Uterus (tissue), 4 donors: ENCODE measurements around the gene SLC8A1. TPM values are rescaled to one million over a fixed set of nuclear protein-coding genes. Genes with fewer than 3 reads are reported as not detected.

Experiments used
- DNase-seq, 2 donors: peaks; one replicate each; pipeline ENCODE4 v3.0.0-alpha.2; 2019 to 2020
- H3K27ac ChIP-seq, 2 donors: fragments of 200-600 bp; sonication (generic); 1 replicate in 1 of 2; 2 replicates in 1 of 2; pipeline ENCODE4 v1.5.1; 2016 to 2018
- H3K27me3 ChIP-seq, 2 donors: fragments of 200-600 bp; sonication (generic); one replicate each; pipeline ENCODE4 v1.5.1; 2018 to 2019; ENCODE audit warnings: control low read depth in 1 of 2
- H3K36me3 ChIP-seq, 2 donors: fragments of 200-600 bp; sonication (generic); one replicate each; pipeline ENCODE4 v1.5.1; 2019; ENCODE audit warnings: control low read depth in 1 of 2
- H3K4me1 ChIP-seq, 2 donors: fragments of 200-600 bp; sonication (generic); one replicate each; pipeline ENCODE4 v1.5.1; 2018 to 2019; ENCODE audit warnings: control low read depth in 1 of 2
- H3K4me3 ChIP-seq, 2 donors: fragments of 200-600 bp; sonication (generic); 1 replicate in 1 of 2; 2 replicates in 1 of 2; pipeline ENCODE4 v1.5.1; 2018 to 2019; ENCODE audit warnings: mild to moderate bottlenecking in 1 of 2
- H3K9me3 ChIP-seq, 2 donors: fragments of 200-600 bp; sonication (generic); one replicate each; pipeline ENCODE4 v1.5.1; 2019; ENCODE audit warnings: control low read depth in 1 of 2
- POLR2A ChIP-seq, 2 donors: fragments of 450-650 bp; IDR thresholded peaks; one replicate each; pipeline ENCODE4 v1.6.1; 2016; ENCODE audit warnings: antibody characterized with exemption in 2 of 2, mild to moderate bottlenecking in 1 of 2, moderate library complexity in 1 of 2
- intact Hi-C: fragments of 100-400 bp; cut with DNase I; formaldehyde crosslinking; loops from one replicate; pipeline ENCODE4 v1.15.1; 2023; ENCODE audit warnings: low total_unique reads
- total RNA-seq, 4 donors: library from RNA; depleted of rRNA in 3 of 4; stranded (reverse); fragments of >200 nt in 3 of 4; gene quantifications; one replicate each; pipeline versions ENCODE4 v1.1.0 to v1.2.4, GENCODE V29; 2014 to 2023
- TF ChIP-seq, protein P1 (sequence below), 4 experiments: fragments of 200-600 bp in 2 of 4; fragments of 450-650 bp in 2 of 4; sonication (generic) in 2 of 4; IDR thresholded peaks; one replicate each; pipeline ENCODE4 v1.5.1; 2016 to 2019; ENCODE audit warnings: antibody characterized with exemption in 4 of 4, mild to moderate bottlenecking in 2 of 4, moderate library complexity in 1 of 4
- donor health status: DM: yes; HTN: yes; CAD: no.

The SLC8A1 gene
- total RNA-seq, 4 donors from 2014 or later = 61.2 to 257 (median 140) TPM

DNA sequence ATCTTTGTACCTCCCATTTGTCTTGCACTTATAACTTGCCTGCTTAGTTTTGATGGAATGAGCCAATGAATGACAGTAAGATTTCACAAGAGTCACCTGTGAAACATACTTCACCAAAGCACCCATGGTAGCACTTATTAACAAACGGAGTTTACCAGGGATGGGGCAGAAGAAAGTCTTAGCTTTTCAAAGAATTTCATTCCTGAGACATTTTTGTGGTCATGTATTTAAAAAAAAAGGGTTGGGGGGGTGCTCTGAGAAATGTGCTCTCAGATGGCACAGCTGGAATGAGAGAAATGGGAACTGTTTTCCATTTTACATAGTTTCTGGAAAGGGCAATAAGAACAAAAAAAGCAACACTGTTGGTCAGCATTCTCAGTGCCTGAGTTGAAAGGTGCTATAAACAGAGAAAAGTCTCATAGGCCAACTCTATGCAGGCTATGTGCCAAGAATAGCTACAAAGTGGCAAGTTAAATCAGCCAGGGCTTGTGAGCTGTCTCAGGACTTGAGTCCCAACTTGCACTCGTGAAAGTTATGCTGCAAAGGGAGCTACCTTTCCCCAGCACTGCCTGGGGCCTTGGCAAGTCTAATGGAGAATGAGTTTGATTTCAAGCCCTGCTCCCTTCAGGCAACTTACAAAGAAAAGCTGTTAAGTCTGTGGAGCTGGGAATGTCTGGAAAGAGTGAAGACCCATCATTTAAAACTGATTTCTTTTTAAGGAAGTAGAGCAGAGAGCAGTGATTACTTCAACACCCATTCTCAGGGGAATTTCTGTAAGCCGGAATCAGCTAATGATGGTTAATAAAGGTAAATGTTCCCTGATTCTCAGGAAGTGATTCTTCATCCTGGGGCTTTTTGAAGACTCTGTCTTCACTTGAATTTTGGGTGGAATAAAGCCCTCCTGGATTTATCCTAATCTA lies 170.6 kb downstream of the SLC8A1 start:
- Histone ChIP-seq H3K27me3 (no peaks in the 10 kb centered on the region), H3K4me3 (no peak overlapping the region), H3K36me3 (no peaks in the 10 kb centered on the region), H3K27ac (peak overlapping the region; percentile 85 to 88), H3K9me3 (no peaks in the 10 kb centered on the region), H3K4me1 (peaks cover 0 to 14% of the 10 kb centered on the region in 2 donors)
- intact Hi-C loops = no loop called here
- peak in 1 of 2 donors; percentile 65 for DNase-seq
- no peak for TF ChIP-seq POLR2A (IDR thresholded peaks at IDR 0.05)
- TF ChIP-seq, protein P1, sequence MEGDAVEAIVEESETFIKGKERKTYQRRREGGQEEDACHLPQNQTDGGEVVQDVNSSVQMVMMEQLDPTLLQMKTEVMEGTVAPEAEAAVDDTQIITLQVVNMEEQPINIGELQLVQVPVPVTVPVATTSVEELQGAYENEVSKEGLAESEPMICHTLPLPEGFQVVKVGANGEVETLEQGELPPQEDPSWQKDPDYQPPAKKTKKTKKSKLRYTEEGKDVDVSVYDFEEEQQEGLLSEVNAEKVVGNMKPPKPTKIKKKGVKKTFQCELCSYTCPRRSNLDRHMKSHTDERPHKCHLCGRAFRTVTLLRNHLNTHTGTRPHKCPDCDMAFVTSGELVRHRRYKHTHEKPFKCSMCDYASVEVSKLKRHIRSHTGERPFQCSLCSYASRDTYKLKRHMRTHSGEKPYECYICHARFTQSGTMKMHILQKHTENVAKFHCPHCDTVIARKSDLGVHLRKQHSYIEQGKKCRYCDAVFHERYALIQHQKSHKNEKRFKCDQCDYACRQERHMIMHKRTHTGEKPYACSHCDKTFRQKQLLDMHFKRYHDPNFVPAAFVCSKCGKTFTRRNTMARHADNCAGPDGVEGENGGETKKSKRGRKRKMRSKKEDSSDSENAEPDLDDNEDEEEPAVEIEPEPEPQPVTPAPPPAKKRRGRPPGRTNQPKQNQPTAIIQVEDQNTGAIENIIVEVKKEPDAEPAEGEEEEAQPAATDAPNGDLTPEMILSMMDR (IDR thresholded peaks at IDR 0.05) = no peak

DNA sequence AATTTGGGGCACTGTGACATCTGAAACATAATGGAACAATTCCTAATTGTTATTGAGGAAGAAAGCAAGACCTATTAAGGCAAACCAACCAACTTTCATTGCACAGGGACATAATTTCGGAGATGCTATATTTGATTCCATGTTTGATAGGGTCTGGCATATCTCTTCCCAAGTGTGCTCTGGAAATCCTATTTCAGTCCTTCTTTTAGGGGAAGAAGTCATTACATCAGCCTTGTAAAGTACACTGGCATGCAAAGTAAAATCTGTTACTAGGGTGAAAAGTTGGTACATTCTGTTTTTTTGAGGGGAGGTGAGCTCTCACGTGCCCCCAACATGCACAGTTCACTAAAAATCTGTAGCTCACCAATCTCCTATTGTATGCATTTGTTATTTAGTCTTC lies 172.4 kb downstream of the SLC8A1 start:
- peak overlapping the region; percentile 4 to 21 for H3K4me3 ChIP-seq
- H3K4me1 ChIP-seq = peaks cover 0 to 13% of the 10 kb centered on the region in 2 donors
- TF ChIP-seq, protein P1 (IDR thresholded peaks at IDR 0.05) = no peak
- TF ChIP-seq POLR2A (IDR thresholded peaks at IDR 0.05) = no peak
- no peaks in the 10 kb centered on the region for H3K36me3 ChIP-seq
- no peaks in the 10 kb centered on the region for H3K27me3 ChIP-seq
- intact Hi-C loops = no loop called here
- H3K27ac ChIP-seq = peak overlapping the region; percentile 70 to 88
- DNase-seq = no peak
- H3K9me3 ChIP-seq = no peaks in the 10 kb centered on the region

DNA sequence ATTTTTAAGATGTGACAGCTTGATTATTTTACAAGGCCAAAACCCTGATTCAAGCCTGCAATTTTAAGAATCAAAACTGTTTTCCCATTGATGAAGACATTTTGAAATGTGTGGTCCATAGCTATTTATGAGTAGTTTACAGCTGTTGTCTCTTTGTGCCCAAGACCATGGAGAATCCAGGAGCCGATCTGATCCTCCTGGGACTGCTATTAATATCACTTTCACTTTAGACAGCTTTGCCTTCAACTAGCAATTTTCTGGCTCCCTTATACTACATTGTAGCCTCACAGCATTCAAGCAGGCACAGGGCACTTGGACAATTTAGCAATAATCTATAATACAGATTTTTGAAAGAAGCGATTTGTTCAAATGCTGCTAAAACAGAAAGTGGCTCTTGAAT lies 172.9 kb downstream of the SLC8A1 start:
- intact Hi-C loops = no loop called here
- Histone ChIP-seq H3K4me3 (peak overlapping the region; percentile 4 to 21), H3K4me1 (peaks cover 0 to 16% of the 10 kb centered on the region in 2 donors), H3K9me3 (no peaks in the 10 kb centered on the region), H3K27ac (peak overlapping the region; percentile 70 to 88), H3K27me3 (no peaks in the 10 kb centered on the region), H3K36me3 (no peaks in the 10 kb centered on the region)
- TF ChIP-seq, protein P1 (IDR thresholded peaks at IDR 0.05) = no peak
- DNase-seq = no peak

DNA sequence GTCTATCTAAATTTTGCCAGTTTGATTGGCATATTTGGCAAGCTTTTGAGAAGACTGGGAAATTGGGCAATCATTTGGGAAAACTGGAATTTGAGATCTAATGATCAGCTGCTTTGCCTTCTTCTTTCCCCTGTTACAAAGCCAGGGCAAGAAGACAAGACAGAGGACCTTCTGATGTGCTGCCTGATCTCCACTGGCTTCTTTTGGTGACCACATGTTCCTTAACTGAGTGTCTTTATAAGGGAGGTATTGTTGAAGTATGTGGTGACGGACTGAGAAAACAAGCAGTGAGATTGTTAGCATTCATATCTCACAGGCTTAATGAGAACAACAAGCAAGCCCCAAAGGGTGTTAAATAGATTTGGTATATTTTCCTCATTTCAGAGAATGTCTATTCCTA lies 175.8 kb downstream of the SLC8A1 start:
- intact Hi-C loops = no loop called here

DNA sequence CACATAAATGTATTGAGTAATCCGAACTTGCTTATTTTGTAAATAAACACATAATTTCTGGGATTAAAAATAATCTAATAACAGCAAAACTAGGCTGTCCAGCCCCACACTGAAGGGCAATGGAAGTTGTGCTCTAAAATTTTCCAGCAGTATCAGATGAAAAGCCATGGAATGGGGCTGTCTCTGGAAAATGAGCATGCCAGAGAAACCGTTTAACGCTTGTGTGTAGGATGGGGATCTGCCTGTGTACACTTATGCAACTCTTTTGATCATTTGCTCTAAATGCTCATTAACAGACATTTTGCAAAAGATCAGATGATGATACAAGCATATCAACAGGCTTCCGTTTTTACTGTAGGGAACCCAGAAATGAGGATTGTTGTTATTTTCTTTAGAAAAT lies 177.6 kb downstream of the SLC8A1 start:
- TF ChIP-seq POLR2A (IDR thresholded peaks at IDR 0.05) = no peak
- TF ChIP-seq, protein P1 (IDR thresholded peaks at IDR 0.05) = no peak
- H3K27me3 ChIP-seq = no peaks in the 10 kb centered on the region
- no peak overlapping the region for H3K27ac ChIP-seq
- no peak for DNase-seq
- H3K9me3 ChIP-seq = no peaks in the 10 kb centered on the region
- H3K4me1 ChIP-seq = peaks cover 0 to 9% of the 10 kb centered on the region in 2 donors
- no peaks in the 10 kb centered on the region for H3K36me3 ChIP-seq
- intact Hi-C loops = no loop called here
- no peak overlapping the region for H3K4me3 ChIP-seq

More for the DNA sequence above, 175.8 kb downstream of the SLC8A1 start:
- Histone ChIP-seq H3K4me1 (peaks cover 0 to 9% of the 10 kb centered on the region in 2 donors), H3K4me3 (no peak overlapping the region), H3K36me3 (no peaks in the 10 kb centered on the region), H3K27ac (no peak overlapping the region), H3K27me3 (no peaks in the 10 kb centered on the region), H3K9me3 (no peaks in the 10 kb centered on the region)
- DNase-seq = no peak
- TF ChIP-seq POLR2A (IDR thresholded peaks at IDR 0.05) = no peak
- TF ChIP-seq, protein P1 (IDR thresholded peaks at IDR 0.05) = no peak
